Keratinocyte (primary cell): ENCODE measurements around the gene CCT3.

Experiments
- EZH2 ChIP-seq: IDR thresholded peaks from one replicate; pipeline ENCODE4 v1.6.1; 2012; ENCODE audit warnings: inconsistent platforms, mild to moderate bottlenecking, low read length, moderate library complexity
- TF ChIP-seq, protein P1 (sequence below), 3 experiments: IDR thresholded peaks in 1 of 3; conservative IDR thresholded peaks in 1 of 3; optimal IDR thresholded peaks in 1 of 3; 2 replicates in 2 of 3; 3 replicates in 1 of 3; pipeline versions ENCODE3 to v1.5.1; 2011; ENCODE audit warnings: low read length in 3 of 3, mild to moderate bottlenecking in 3 of 3, moderate library complexity in 2 of 3, control low read depth in 1 of 3, inconsistent platforms in 1 of 3; ENCODE audit not compliant: insufficient read depth in 2 of 3; ENCODE audit errors: extremely low read depth in 1 of 3

DNA sequence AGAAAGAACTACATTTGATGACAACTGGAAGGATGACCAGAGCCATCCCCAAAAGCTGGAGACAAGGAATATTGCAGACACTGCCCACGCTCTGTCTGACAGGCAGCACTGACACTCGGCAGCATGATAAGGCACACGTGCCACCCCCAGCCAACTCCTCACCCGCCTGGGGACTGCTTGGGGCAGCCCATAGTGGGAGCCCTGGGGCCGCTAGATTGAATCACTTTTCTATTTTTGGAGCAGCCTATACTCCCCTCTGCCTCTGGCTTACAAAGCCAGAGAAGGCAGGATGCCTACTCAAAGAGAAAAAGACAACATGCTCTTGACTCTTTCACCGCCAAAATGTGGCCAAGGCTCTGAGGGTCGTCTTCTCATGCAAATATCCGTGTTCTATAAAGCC is 56.8 kb downstream of the CCT3 start:
- TF ChIP-seq, protein P1, sequence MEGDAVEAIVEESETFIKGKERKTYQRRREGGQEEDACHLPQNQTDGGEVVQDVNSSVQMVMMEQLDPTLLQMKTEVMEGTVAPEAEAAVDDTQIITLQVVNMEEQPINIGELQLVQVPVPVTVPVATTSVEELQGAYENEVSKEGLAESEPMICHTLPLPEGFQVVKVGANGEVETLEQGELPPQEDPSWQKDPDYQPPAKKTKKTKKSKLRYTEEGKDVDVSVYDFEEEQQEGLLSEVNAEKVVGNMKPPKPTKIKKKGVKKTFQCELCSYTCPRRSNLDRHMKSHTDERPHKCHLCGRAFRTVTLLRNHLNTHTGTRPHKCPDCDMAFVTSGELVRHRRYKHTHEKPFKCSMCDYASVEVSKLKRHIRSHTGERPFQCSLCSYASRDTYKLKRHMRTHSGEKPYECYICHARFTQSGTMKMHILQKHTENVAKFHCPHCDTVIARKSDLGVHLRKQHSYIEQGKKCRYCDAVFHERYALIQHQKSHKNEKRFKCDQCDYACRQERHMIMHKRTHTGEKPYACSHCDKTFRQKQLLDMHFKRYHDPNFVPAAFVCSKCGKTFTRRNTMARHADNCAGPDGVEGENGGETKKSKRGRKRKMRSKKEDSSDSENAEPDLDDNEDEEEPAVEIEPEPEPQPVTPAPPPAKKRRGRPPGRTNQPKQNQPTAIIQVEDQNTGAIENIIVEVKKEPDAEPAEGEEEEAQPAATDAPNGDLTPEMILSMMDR (optimal IDR thresholded peaks at IDR 0.05 in 1 of 3, IDR thresholded peaks at IDR 0.05 in 1 of 3, conservative IDR thresholded peaks at IDR 0.05 in 1 of 3; ENCODE audit: extremely low read depth in 1 of 3, insufficient read depth in 2 of 3, low read length in 3 of 3): no peak
- no peak for TF ChIP-seq EZH2
